Type B pancreatic cell (in vitro differentiated cells): ENCODE data around the gene DSCAML1. TPM values are rescaled to one million over a fixed set of nuclear protein-coding genes. Genes with fewer than 3 reads are reported as not detected.
"Not testable (repeated sequence)": the region's sequence is repeated elsewhere in the genome, so short reads cannot be mapped to it uniquely, and the experiment has no call there.

ENCODE experiments used
- DNase-seq: peaks from one replicate; pipeline ENCODE4 v3.0.0; 2021; ENCODE audit warnings: mixed read lengths; ENCODE audit not compliant: unreplicated experiment; ENCODE audit errors: extremely low spot score
- H3K27ac Mint-ChIP-seq: 2 replicates; pipeline ENCODE4 v1.8.0; 2021; ENCODE audit warnings: mild to moderate bottlenecking, mixed read lengths
- H3K27me3 Mint-ChIP-seq: 2 replicates; pipeline ENCODE4 v1.8.0; 2021; ENCODE audit warnings: mixed read lengths
- H3K36me3 Mint-ChIP-seq: 2 replicates; pipeline ENCODE4 v1.8.0; 2021; ENCODE audit warnings: mixed read lengths
- H3K4me1 Mint-ChIP-seq: one replicate; pipeline ENCODE4 v1.8.0; 2021; ENCODE audit warnings: mixed read lengths; ENCODE audit not compliant: unreplicated experiment
- H3K4me3 Mint-ChIP-seq: 2 replicates; pipeline ENCODE4 v1.8.0; 2021; ENCODE audit warnings: mild to moderate bottlenecking, mixed read lengths
- H3K9me3 Mint-ChIP-seq: 2 replicates; pipeline ENCODE4 v1.8.0; 2021; ENCODE audit warnings: mixed read lengths
- CTCF ChIP-seq: fragments of 200-600 bp; sonication (generic); conservative IDR thresholded peaks from 2 replicates; pipeline ENCODE4 v1.5.0; 2021; ENCODE audit warnings: antibody characterized with exemption, mild to moderate bottlenecking
- total RNA-seq: library from RNA; stranded (reverse); gene quantifications from 2 replicates; pipeline ENCODE4 v1.2.1, GENCODE V29; 2021; ENCODE audit warnings: low replicate concordance

Gene DSCAML1
- total RNA-seq, 1 donor from 2014 or later: 5.8 TPM

GRCh38 chr11:117408356-117408755 is 388.7 kb downstream of the DSCAML1 start:
- no peak for TF ChIP-seq CTCF
- Mint-ChIP-seq H3K4me1 (peaks cover 10% of the 10 kb centered on the region), H3K27me3 (no peaks in the 10 kb centered on the region), H3K9me3 (peaks cover 10% of the 10 kb centered on the region), H3K4me3 (no peak overlapping the region), H3K36me3 (peaks cover 36% of the 10 kb centered on the region), H3K27ac (no peak overlapping the region)
- DNase-seq: no peak

GRCh38 chr11:117407016-117407415 is 390.0 kb downstream of the DSCAML1 start:
- no peak for DNase-seq
- H3K9me3 Mint-ChIP-seq: peaks cover 10% of the 10 kb centered on the region
- H3K27ac Mint-ChIP-seq: no peak overlapping the region
- peaks cover 44% of the 10 kb centered on the region for H3K36me3 Mint-ChIP-seq
- no peak for TF ChIP-seq CTCF
- H3K27me3 Mint-ChIP-seq: no peaks in the 10 kb centered on the region
- peaks cover 10% of the 10 kb centered on the region for H3K4me1 Mint-ChIP-seq
- H3K4me3 Mint-ChIP-seq: no peak overlapping the region

GRCh38 chr11:117405898-117406297 is 391.1 kb downstream of the DSCAML1 start:
- not testable (repeated sequence) for H3K4me1 Mint-ChIP-seq, DNase-seq, H3K4me3 Mint-ChIP-seq, H3K27me3 Mint-ChIP-seq, H3K27ac Mint-ChIP-seq
- Mint-ChIP-seq H3K9me3 (peaks cover 10% of the 10 kb centered on the region), H3K36me3 (peaks cover 48% of the 10 kb centered on the region)

GRCh38 chr11:117399100-117399840 is 397.7 kb downstream of the DSCAML1 start:
- peaks cover 67% of the 10 kb centered on the region for H3K36me3 Mint-ChIP-seq
- H3K4me3 Mint-ChIP-seq, H3K27me3 Mint-ChIP-seq, H3K27ac Mint-ChIP-seq, H3K4me1 Mint-ChIP-seq, DNase-seq, H3K9me3 Mint-ChIP-seq: not testable (repeated sequence)

GRCh38 chr11:117398618-117399017 is 398.4 kb downstream of the DSCAML1 start:
- H3K36me3 Mint-ChIP-seq: peaks cover 63% of the 10 kb centered on the region
- DNase-seq, H3K9me3 Mint-ChIP-seq, H3K4me1 Mint-ChIP-seq, H3K27ac Mint-ChIP-seq, H3K27me3 Mint-ChIP-seq, H3K4me3 Mint-ChIP-seq: not testable (repeated sequence)

- no peak for DNase-seq
- TF ChIP-seq CTCF: no peak
- no peak overlapping the region for H3K4me3 Mint-ChIP-seq
- H3K4me1 Mint-ChIP-seq: no peaks in the 10 kb centered on the region
- no peaks in the 10 kb centered on the region for H3K27me3 Mint-ChIP-seq
- H3K27ac Mint-ChIP-seq: no peak overlapping the region
- H3K36me3 Mint-ChIP-seq: peaks cover 57% of the 10 kb centered on the region
- H3K9me3 Mint-ChIP-seq: no peaks in the 10 kb centered on the region
These were observed 400.0 kb downstream of the DSCAML1 start for GRCh38 chr11:117396970-117397369.

- peaks cover 53% of the 10 kb centered on the region for H3K36me3 Mint-ChIP-seq
- no peaks in the 10 kb centered on the region for H3K27me3 Mint-ChIP-seq
- no peak overlapping the region for H3K4me3 Mint-ChIP-seq
- no peaks in the 10 kb centered on the region for H3K4me1 Mint-ChIP-seq
- no peak overlapping the region for H3K27ac Mint-ChIP-seq
- no peak for TF ChIP-seq CTCF
- DNase-seq: no peak
- no peaks in the 10 kb centered on the region for H3K9me3 Mint-ChIP-seq
These were observed 401.5 kb downstream of the DSCAML1 start for GRCh38 chr11:117395476-117395875.
